Stromal cell of bone marrow (primary cell): ENCODE measurements around the gene ZNF677.
"Not testable (repeated sequence)": the region's sequence is repeated elsewhere in the genome, so short reads cannot be mapped to it uniquely, and the experiment has no call there.

Source experiments
- DNase-seq: peaks from one replicate; pipeline ENCODE4 v3.0.0-alpha.2; 2012; ENCODE audit warnings: low read depth

Gene ZNF677

GRCh38 chr19:53193535-53194222 is 61.0 kb downstream of the ZNF677 start:
- no peak for DNase-seq

GRCh38 chr19:53192771-53193534 is 61.7 kb downstream of the ZNF677 start, which contains the start of gene ZNF665:
Gene ZNF665, minus strand, starts transcription at chr19:53193358. Its CDS starts 10,460 bp downstream, at chr19:53182898.
- peak; percentile 83 for DNase-seq

- no peak for DNase-seq
These were observed 64.4 kb downstream of the ZNF677 start for GRCh38 chr19:53190253-53190652.

- not testable (repeated sequence) for DNase-seq
These were observed 64.9 kb downstream of the ZNF677 start for GRCh38 chr19:53189691-53190198.
